ENCODE results near the gene PPP2R5E.

- TF ChIP-seq POLR2A (IDR thresholded peaks at IDR 0.05; ENCODE audit: low read depth): no peak
- TF ChIP-seq, protein P1, sequence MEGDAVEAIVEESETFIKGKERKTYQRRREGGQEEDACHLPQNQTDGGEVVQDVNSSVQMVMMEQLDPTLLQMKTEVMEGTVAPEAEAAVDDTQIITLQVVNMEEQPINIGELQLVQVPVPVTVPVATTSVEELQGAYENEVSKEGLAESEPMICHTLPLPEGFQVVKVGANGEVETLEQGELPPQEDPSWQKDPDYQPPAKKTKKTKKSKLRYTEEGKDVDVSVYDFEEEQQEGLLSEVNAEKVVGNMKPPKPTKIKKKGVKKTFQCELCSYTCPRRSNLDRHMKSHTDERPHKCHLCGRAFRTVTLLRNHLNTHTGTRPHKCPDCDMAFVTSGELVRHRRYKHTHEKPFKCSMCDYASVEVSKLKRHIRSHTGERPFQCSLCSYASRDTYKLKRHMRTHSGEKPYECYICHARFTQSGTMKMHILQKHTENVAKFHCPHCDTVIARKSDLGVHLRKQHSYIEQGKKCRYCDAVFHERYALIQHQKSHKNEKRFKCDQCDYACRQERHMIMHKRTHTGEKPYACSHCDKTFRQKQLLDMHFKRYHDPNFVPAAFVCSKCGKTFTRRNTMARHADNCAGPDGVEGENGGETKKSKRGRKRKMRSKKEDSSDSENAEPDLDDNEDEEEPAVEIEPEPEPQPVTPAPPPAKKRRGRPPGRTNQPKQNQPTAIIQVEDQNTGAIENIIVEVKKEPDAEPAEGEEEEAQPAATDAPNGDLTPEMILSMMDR (IDR thresholded peaks at IDR 0.05): no peak
These were observed 200.8 kb downstream of the PPP2R5E start for GRCh38 chr14:63342371-63342770.
